NAMALWA (cell line): ENCODE data around the gene CAMK1D.
"Not testable (repeated sequence)": the region's sequence is repeated elsewhere in the genome, so short reads cannot be mapped to it uniquely, and the experiment has no call there.

Experiments
- DNase-seq: peaks from one replicate; pipeline ENCODE4 v3.0.0-alpha.2; 2015; ENCODE audit warnings: low spot score

The CAMK1D gene

GRCh38 chr10:12470719-12471118 is 121.4 kb downstream of the CAMK1D start:
- no peak for DNase-seq

- DNase-seq: no peak
These were observed 121.8 kb downstream of the CAMK1D start for GRCh38 chr10:12471135-12471534.

GRCh38 chr10:12473491-12473890 is 124.1 kb downstream of the CAMK1D start:
- DNase-seq: no peak

- no peak for DNase-seq
These were observed 125.5 kb downstream of the CAMK1D start for GRCh38 chr10:12474727-12475412.

- no peak for DNase-seq
These were observed 127.3 kb downstream of the CAMK1D start for GRCh38 chr10:12476656-12477055.

GRCh38 chr10:12479437-12479844 is 130.1 kb downstream of the CAMK1D start:
- no peak for DNase-seq

GRCh38 chr10:12479924-12480323 is 130.6 kb downstream of the CAMK1D start:
- no peak for DNase-seq

- DNase-seq: no peak
These were observed 131.1 kb downstream of the CAMK1D start for GRCh38 chr10:12480440-12480839.

GRCh38 chr10:12481924-12482323 is 132.6 kb downstream of the CAMK1D start:
- no peak for DNase-seq

- DNase-seq: peak; percentile 50
These were observed 133.2 kb downstream of the CAMK1D start for GRCh38 chr10:12482587-12482986.

- DNase-seq: no peak
These were observed 134.9 kb downstream of the CAMK1D start for GRCh38 chr10:12484002-12484918.

- DNase-seq: peak; percentile 95
These were observed 135.8 kb downstream of the CAMK1D start for GRCh38 chr10:12484941-12485805.

GRCh38 chr10:12487366-12487765 is 138.0 kb downstream of the CAMK1D start:
- no peak for DNase-seq

- DNase-seq: no peak
These were observed 139.3 kb downstream of the CAMK1D start for GRCh38 chr10:12488626-12489025.

GRCh38 chr10:12489357-12489756 is 140.0 kb downstream of the CAMK1D start:
- no peak for DNase-seq

GRCh38 chr10:12489806-12490205 is 140.5 kb downstream of the CAMK1D start:
- DNase-seq: no peak

- DNase-seq: no peak
These were observed 141.6 kb downstream of the CAMK1D start for GRCh38 chr10:12490963-12491362.

- DNase-seq: no peak
These were observed 142.1 kb downstream of the CAMK1D start for GRCh38 chr10:12491491-12491890.

GRCh38 chr10:12492016-12492415 is 142.7 kb downstream of the CAMK1D start:
- no peak for DNase-seq

GRCh38 chr10:12497046-12497445 is 147.7 kb downstream of the CAMK1D start:
- not testable (repeated sequence) for DNase-seq

- DNase-seq: no peak
These were observed 150.0 kb downstream of the CAMK1D start for GRCh38 chr10:12499076-12499986.
